Stimulated activated CD8-positive, alpha-beta memory T cell treated with anti-CD3 and anti-CD28 coated beads, Interleukin-4, amount 100 ng/mL, for 48 hours (primary cell): ENCODE data around the gene EVX1.

Experiments used
- DNase-seq: peaks from one replicate; pipeline ENCODE4 v3.0.0-alpha.2; 2020

Gene EVX1

DNA sequence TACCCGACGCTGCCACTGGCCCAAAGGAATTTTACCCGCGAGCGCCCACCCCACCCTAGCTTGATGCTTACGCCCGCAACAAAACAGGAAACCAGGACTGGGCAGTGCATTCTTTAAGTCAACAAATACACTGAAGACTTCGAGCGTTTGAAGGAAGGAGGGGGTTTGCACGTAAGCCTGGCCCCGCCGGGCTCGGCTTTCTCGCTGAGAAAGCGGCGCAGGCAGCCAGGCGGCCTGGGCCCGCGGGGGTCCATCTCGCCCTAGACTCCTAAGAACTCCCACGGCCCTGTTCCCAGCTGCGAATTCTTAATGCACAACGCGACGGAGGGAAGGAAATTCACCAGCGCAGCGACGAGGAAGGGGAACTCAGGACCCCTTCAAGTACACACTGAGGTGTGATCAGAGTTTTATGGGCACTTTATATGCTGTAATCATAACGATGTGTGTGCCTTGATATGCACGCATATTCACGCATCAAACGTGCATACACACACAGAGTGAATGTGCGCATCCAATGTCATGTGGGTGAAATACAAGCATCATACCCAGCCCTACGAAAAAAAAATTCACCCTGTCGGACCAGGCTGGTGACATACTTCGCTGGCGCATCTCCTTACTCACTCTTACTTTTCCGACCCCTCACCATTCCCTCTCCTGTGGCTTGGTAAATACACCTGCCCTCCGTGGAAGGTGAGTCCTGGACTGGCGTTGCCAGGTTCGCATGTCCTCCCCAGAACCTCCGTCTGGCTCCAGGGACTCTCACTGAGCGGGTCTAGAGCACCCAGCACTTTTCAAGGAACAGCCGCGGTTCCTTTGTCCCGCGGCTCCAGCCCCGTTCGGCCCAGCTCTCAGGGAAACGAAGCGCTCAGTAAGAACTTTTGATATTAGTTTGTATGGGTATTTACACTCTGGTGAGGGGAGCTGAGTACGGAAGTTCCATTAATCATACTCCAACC is 37.0 kb upstream of the EVX1 start:
- DNase-seq = no peak

DNA sequence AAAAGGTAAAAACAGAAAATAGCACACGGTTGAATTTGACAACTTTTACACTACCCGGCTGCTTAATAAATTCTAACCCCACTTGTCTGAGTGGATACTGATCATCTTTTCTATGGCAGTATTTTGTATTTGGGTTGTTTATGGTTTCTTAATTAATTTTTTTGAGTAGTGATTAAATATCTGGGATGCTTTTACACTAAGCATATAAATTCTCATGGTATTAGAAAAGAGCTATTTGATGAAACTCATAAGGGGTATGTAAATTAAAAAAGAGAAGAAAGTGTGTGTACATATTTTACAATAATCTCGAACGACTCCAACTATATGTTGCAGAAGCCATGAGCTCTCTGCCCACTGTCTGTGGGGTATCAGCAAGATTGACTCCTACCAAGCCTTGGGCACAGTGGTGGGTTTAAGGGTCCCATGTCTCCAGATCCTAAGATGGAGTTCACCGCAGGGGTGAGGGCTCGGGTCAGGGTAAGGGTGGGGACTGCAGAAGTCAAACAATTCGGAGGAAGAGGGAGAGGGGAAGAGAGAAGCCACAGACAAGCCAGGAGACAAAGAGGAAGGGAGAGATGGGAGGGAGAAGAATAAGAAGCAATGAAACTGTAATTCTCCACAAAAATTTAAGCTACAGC is 35.1 kb upstream of the EVX1 start:
- DNase-seq = no peak

DNA sequence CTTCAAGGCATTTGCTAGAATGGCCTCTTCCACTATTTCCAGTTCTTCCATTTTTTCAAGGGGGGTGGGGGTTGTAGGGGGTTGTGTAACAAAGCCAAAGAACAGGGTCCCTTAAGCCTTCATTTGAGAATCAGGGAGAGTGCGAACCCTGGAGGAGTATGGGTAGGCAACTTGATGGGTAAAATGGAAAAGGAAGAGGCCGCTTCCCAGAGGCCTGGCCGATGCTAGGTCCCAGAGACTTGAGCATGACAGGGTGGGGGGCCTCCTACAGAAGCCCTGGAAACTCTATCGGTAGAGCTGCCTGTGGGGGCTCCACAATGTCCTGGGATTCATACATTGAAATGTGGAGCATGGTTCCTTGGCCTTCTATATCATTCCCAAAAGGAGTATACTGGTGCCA is 33.6 kb upstream of the EVX1 start:
- DNase-seq = no peak

DNA sequence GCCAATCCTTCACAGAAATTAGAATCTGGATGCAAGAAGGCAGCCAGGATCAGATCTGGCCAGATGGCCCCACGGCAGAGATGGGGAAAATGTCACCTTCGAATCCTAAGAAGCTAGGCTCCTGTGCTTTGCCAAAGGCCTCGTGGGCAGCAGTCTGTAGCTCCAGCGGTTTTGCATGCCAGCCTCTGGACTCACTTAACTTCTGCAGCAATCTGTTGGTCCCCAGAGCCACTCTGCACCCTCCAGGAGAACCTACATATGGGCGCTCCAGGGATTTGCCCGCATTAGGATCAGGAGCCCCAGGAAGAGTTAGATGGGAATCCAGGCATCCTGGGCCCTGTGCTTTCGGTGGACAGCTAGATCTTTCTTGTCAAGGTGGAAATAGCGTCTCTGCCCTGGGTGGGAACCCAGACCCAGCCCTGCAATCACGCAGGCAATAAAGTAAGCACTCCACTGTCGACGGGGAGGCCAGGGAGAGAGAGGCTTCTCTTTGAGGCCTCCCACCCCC is 32.6 kb upstream of the EVX1 start:
- no peak for DNase-seq

DNA sequence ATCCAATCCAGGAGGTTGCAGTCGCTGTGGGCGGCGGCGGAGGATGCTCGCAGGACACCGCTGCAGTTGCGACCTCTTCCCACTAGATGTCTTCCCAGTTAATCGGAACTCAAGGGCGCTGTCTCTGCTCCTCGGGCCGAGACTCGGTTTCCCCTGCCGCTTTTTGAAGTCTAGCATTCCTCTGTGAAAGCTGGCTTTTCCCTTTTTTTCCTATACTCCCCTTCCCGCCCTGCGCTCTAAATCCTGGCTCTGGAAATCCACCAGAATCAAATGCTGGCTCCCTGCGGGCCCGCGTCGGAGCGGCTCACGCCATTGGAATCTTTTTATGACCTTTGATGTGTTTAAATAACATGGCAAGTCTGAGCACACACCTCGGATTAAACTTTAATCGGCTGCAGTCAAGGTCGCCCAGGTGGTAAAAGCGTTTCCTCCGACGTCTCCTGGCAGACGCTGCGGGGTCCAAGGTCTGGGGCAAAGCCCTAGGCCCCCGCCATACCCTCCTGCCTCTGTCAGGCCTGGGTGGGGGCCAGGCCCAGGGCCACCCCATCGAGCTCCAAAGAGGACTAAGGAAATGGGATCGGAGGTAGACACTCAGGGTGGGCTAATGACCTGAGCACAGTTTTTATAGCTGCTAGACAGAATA is 32.0 kb upstream of the EVX1 start:
- peak; percentile 74 for DNase-seq

DNA sequence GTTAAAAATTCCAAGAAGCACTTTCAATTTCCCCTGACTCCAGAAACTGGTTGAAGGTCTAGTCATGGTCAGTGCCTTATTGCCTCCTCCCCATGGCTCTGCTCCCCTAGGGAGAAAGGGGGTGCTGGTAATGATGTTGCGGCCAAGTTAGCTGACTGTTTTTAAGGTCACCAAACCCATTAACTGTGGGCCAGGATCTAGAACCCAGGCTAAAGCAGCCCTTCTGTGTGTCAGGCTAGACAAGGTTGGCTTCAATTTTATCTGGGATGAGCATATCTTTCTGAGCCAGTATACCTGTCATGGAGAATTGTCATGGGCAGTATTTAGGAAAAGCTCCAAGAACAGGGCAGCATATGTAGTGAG is 31.5 kb upstream of the EVX1 start:
- DNase-seq = no peak

DNA sequence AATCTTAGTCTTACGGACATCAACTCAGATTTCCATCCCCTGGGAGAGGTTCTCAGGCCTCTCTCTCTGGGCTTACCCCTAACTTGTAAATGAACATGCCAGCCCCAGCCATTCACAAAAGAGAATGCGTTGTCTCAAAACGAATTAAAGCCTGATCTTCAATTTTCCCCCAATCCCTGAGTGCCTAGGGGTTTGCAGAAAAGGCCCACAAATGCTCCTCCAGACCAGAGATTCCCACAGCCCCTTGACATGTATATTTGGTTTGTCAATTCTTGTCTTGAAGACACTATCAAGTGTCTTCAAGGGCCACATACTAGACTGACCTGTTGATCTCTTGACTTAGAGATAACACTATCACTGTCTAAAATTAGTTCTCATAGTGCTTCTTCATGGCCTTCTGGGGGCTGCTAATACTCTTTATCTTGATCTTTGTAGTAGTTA is 30.8 kb upstream of the EVX1 start:
- no peak for DNase-seq

DNA sequence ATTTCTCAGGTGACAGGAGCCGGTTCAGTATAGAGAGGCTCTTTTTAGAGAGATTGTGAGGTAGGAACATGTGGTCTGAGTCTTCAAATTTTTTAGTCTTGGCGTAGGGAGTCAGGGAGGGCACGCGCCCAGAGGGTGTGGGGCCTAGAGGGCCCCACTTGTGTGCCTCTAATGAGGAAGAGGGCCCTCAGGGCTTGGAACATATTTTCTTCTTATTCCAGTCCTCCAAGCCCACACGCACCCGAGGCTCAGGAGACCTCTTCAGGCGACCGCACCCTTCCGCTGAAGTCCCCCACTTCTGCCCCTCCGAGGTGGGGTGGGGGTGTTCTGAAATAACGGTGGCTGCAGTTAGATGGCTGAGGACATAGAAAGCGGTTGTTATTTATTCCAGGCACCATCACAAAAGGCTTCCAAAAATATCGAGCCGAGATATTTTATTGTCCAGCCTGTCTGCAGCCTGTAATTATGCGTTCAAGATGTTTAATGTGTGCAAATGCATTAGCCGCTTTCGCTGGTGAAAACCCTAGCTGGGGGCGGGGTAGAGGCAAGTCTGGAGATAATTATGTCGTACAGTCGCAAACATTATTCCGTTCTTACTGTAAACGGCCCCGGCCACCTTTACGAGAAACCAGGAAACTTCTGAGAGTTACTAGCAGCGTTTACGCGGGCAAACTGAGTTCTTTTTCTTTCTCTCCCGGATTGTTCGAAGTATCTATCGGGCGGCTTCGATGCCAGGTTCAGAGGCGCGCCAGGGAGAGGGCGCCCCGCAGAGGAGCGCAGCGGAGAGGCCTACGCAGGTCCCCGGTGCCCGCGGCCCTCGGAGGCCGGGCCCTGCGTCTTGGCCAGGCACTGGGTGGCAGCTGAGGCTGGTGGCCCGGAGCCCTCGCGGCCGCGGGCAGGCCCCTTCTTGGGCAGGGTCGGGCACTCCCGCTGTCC is 29.8 kb upstream of the EVX1 start:
- DNase-seq = no peak

DNA sequence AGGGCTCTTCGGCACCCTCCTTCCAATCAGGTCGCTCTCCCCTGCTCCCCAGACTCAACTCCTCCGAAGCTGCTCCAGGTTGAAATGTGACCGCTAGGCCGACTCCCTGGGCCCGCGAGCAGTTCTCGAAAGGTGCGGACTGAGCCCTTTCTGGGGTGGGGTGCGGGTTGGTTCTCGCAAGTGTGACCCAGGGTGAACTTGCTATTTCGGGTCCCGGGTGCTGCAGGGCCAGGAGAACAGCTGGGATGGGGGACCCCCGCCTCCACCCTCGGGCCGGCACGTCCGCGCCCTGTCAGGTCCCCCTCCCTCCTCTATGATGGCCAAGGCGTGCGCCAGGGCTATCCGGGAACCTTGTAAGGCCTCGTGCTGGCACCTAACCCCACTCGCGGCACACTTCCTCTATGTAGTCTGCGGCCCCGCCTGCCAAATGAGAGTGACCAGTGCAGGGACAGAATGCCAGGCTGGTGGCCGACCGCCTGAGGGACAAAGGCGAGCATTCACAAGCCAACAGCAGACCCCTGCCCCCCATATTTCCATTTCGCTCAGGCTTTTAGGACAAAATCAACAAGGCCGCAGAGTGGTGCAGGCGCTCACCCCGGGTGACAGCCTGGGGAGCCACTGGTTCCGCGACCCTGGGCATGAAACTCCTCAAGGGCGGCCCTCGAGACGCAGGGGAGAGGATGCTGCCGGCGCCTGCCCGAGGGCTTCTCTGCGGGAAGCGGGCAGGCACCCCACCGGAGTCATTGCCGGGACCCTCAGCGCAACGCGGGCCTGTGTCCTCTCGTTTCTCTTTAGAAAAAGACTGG is 29.0 kb upstream of the EVX1 start:
- no peak for DNase-seq

DNA sequence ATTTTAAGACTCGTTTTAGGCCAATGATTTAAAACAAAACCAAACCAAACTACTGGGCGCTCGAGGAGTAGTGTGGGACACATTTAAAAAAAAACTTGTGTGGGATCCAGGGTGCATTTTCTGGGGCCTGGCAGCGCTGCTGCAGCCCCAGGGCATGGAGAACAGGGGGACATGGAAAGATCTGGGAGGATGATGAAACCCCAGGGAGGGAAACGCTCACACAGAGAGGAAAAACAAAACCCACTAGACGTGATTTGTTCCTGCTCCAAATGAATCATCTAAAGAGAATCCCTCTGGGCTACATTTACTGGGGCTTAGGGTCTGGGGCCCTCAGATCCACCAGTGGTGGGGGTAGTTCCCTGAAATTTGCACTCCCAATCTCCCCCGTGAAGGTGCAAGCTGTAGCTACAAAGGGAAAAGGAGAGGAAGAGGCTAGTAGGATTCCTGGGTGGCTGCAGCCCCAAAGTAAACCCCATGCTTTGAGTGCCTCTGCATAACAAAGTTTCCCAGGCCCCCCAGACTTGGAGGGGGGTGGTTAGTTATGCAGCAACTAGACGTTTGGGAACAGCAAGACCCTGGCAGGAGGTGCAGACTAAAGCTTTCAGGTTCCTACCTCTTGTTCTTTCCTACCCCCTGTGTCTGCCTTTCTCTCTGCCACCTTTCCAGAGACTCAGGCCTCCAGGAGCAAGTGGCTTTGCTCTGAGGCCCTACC is 28.2 kb upstream of the EVX1 start:
- no peak for DNase-seq

DNA sequence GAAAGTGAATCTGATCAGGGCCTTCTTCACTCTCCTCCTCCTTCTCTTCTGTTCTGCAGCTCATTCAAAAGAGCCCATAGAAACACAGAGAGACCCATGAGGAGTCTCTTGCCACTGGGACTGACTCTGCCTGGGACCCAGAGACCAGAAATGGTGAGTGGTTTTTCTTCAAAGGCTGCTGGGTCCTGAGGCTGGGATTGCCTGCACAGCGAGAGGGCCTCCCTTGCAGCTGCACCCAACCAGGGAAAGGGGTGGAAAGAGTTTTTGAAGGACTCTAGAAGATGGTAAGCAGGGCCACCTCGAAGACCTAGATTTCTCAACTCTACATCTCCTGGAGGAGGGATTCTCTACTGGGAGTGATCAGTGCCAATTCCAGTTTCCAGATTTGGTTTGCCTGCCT is 27.2 kb upstream of the EVX1 start:
- no peak for DNase-seq

DNA sequence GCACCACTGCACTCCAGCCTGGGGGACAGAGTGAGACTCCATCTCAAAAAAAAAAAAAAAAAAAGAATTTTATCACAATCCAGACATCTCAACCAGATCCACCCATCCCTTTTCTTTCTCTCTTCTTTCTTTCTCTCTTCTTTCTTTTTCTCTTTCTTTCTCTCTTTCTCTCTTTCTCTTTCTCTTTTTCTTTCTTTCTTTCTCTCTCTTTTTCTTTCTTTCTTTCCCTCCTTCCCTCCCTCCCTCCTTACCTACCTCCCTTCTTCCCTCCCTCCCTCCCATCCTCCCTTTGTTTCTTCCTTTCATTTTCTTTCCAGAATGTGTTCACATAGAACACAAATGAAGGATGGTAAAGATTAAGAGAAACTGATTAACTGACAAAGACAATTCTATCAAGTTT is 24.7 kb upstream of the EVX1 start:
- no peak for DNase-seq

DNA sequence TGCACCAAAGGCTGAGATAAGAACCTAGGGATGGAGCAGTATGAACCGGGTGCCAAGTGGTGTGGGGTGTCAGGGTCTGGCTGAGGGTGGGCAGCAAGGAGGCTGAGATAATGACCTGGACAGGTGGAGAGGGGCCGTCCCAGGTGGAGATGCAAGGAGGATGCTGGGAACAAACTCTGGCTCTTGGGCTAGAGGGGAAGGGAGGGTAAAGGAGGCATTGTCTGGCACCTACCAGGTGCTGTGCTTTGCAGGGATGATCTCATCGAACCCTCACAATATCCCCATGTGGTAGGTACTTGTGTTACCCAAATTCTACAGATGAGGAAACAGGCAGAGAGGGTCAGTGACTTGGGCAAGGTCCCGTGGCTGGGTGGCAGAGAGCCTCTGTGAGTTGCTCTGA is 22.8 kb upstream of the EVX1 start:
- no peak for DNase-seq

DNA sequence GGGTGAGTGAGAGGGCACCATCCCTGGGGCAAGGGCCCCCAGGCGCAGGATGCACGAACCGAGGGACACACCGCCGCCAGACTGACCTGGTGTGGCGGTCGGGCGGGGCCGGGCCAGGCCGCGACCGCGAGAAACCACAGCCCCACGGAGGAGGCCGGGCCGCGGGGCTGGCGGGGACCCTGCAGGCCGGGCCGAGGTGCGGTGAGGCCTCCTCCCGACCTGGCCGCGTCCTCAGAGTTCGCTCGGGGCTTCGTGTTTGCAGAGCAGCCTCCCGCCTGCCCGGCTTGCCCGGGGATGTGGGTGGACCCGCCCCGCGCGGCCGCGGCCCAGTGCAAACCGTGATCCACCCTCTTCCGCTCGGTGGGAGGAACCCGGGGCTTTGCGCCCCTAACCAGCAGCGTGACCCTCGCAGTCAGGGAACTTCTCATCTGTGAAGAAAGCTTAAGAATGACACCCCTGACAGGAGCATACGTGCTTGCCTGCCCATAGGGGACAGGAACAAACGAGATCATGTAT is 22.1 kb upstream of the EVX1 start:
- DNase-seq = no peak

DNA sequence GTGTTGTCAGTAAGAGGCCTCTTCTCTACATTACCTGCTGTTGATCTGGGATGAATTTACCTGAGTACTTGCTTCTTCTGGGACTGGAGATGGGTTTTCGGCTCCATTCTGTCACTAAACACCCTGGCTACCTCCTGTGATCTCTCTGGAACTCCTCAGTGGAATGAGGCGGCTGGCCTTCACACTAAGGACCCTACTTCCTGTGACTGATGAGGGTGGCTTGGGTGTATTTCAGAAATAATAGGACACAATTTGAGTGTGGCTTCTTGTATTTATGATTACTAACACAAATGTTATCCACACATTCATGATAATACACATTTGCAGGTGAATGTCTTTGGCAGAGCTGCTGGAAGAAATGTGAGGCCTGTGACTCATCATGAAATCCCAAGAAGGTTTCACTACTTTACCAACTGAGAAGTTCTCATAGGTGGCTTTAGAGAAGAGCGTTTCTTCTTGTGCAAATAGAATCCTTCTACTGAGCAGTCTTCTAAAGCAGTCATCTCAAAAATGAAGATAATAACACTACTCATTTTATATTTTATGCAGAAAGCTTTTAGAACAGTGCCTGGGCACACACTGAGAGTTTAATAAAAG is 21.3 kb upstream of the EVX1 start:
- DNase-seq = no peak

DNA sequence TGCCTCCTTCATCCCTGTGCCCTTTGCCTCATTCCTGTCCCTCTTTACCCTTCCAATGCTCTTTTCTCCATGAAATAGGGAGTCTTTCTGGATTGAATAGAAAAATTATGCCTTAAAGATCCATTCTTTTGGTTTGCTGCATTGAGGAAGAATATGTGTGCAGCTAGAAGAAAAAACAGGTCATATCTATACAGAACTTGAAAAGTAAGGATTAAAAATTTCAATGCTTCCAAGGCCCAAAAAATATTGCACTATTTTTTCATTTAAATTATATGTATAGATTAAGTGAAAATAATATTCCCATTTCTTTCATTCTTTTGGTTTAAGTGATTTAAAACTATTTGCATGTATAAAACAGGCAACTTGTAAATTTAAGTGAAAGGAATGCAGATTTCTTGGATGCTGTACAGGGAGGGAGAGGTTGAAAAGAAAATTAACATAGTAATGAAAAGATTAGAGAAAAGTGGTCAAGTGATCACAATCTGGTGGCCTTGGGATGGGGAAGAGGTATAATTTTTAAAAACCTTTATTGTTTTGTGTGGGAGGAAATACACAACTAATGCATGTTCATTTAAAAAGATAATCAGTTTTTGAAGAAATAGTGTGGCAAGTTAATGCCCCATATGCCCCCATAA is 18.5 kb upstream of the EVX1 start:
- DNase-seq = no peak

DNA sequence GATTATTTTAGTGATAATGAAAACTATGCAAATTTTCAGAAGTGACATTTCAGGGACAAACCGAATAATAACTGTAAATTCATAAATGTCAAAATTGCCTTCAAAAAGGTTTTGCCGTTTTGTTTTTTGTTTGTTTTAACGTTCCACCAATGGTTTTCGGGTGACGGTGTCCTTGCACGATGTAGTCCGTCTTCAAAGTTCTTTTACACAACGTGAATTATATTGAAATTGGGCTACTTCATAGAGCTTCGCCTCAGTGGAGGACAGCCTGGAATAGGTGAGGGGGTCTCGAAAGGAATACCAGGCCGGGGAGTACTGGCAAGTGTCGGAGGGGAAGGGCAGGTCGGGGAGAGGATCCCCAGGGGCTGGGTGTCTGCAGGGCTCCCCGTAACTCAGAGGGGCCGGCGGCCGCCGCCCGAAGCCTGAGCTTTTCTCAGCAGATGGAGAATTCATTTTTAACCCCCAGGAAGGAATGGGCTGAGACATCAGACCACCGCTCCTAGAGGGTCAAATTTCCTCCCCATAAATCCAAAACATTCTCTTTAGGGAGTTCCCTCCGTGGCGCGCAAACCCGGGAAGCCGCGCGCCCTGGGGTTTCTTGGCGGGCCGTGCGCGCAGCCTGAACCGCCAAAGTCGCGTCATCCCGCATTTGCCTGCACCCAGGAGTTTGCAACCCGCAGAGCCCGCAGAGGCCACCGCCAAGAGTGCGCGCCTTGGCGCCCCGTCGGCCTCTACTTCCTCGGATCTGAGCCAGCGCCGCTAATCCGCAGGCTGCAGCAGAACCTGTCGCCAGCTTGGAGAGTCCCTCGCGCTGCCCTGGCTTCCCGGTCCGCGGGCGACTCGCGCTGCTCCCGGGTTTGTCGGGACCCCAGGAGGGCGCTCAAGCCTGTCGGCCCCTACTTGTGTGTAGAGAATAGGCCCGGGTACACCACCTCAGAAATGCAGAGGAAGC is 17.3 kb upstream of the EVX1 start:
- DNase-seq = no peak

DNA sequence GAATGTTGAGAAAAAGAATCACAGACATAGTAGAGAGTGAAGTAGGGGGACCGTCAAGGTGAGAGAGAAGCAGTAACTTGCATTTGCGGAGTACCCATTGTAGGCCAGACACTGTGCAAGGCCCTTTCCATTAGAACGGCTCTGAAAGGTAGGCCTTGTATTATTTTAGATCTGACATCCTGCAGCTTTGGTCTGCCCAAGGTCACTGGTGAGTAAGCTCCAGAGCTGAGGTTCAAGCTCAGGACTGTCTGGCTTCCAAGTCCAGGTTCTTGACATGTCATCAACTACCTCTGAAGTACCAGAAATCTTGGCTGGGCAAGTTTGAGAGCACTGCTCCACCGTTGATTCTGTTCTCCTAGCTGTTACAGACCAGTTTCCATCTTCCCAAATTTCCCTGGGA is 13.2 kb upstream of the EVX1 start:
- no peak for DNase-seq
